Fibroblast of the aortic adventitia (primary cell): ENCODE results near the gene PRRX1. TPM values are rescaled to one million over a fixed set of nuclear protein-coding genes. Genes with fewer than 3 reads are reported as not detected.

Experiments
- DNase-seq: peaks from one replicate; pipeline ENCODE4 v3.0.0-alpha.2; 2010; ENCODE audit warnings: low read depth
- H3K4me3 ChIP-seq: 2 replicates; pipeline ENCODE4 v1.5.1; 2011; ENCODE audit warnings: low read depth, mild to moderate bottlenecking, control low read depth, low read length, moderate library complexity
- CTCF ChIP-seq: IDR thresholded peaks from 2 replicates; pipeline ENCODE4 v1.5.1; 2011; ENCODE audit warnings: mild to moderate bottlenecking, low read length, control low read depth, inconsistent platforms; ENCODE audit not compliant: insufficient read depth
- total RNA-seq: library from RNA; depleted of rRNA; stranded (reverse); fragments of >200 nt; gene quantifications from 2 replicates; pipeline ENCODE4 v1.2.3, GENCODE V29; 2012; ENCODE audit warnings: low replicate concordance

PRRX1 gene
- total RNA-seq, 1 donor = 679 TPM

- H3K4me3 ChIP-seq = no peak overlapping the region
- no peak for DNase-seq
- TF ChIP-seq CTCF = no peak
Observed at GRCh38 chr1:170776252-170776651, 112.3 kb downstream of the PRRX1 start.

- no peak for DNase-seq
- no peak for TF ChIP-seq CTCF
Observed at GRCh38 chr1:170776777-170777176, 112.8 kb downstream of the PRRX1 start.

More at GRCh38 chr1:170776777-170777176, 112.8 kb downstream of the PRRX1 start:
- no peak overlapping the region for H3K4me3 ChIP-seq

Other genes starting within 250 kb of the PRRX1 start
- gene GORAB, start 132.0 kb upstream of the PRRX1 start, total RNA-seq = 6.5 and 25.0 TPM in 2 replicates